NCI-H2107 (cell line): Measurements from ENCODE around the gene ZMPSTE24.
"Not testable (repeated sequence)": the region's sequence is repeated elsewhere in the genome, so short reads cannot be mapped to it uniquely, and the experiment has no call there.

ENCODE experiments used
- DNase-seq: peaks from one replicate; lab custom pipeline; 2025; lab: John Stamatoyannopoulos, UW

Gene ZMPSTE24

DNA sequence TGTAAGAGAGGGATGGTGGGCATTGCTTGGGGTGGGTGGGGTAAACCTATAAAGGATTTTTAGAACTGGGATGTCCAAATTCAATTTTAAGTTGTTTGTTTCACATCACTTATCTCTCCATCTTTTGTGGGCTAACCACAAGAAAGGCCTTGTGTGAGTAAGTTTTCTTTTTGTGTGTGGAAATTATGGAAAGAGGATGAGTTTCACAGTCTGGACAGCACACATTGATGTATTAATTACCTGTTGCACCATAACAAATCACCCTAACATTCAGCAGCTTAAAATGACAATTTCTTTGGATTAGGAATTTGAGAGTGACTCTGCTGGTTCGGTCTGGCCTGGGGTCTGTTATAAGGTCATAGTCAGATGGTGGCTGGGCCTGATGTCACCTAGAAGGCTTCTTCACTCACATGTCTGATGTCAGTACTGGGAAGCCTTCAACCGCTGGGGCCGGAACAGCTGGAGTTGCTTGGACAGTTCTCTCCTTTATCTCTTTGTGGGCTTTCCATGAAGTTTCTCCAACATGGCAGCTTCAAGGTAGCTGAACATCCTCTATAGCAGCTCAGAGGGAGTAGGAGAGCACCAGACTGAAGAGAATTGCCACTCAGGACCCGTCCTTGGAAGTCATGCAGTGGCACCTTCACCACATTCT lies 61.1 kb downstream of the ZMPSTE24 start:
- DNase-seq = no peak

DNA sequence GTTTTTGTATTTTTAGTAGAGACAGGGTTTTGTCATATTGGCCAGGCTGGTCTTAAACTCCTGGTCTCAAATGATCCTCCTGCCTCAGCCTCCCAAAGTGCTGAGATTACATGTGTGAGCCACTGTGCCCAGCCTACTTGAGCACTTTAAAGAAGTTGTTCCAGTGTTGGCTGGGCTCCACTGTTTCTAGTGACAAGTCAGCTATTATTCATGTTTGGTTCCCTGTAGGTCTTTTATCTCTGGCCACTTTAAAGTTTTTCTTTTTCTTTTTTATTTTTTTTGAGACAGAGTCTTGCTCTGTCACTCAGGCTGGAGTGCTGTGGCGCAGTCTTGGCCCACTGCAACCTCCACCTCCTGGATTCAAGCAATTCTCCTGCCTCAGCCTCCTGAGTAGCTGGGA lies 73.4 kb downstream of the ZMPSTE24 start:
- DNase-seq = not testable (repeated sequence)

DNA sequence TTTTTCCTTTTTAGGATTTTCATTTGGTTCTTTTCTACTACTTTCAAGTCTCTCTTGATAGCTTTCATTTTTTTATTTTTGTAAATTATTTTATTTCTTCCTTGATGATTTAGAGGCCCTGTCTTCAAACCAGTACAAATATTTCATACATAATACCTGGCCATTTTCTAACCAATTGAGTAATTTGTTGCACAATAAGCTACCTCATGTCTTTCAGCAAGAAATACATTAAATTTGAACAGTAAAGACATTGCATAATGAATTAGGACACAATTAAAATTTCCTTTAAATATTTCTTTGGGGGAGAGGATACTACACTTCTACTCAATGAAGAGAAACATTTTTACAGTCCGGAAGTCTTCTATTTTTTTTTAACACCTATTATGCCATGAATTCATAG lies 74.7 kb downstream of the ZMPSTE24 start:
- DNase-seq = no peak

DNA sequence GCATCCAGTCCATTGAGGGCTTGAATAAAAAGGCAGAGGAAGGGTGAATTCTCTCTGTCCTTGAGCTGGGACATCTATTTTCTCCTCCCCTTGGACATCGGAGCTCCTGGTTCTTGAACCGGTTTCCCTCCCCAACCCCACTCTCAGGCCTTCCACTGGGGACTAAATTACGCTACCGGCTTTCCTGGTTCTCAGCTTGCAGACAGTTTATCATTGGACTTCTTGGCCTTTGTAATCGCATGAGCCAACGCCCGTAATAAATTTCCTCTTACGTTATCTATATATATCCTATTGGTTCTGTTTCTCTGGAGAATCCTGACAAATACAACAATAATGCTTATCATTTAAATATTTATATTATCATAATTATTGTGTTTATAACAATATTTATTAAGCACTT lies 79.4 kb downstream of the ZMPSTE24 start:
- no peak for DNase-seq

DNA sequence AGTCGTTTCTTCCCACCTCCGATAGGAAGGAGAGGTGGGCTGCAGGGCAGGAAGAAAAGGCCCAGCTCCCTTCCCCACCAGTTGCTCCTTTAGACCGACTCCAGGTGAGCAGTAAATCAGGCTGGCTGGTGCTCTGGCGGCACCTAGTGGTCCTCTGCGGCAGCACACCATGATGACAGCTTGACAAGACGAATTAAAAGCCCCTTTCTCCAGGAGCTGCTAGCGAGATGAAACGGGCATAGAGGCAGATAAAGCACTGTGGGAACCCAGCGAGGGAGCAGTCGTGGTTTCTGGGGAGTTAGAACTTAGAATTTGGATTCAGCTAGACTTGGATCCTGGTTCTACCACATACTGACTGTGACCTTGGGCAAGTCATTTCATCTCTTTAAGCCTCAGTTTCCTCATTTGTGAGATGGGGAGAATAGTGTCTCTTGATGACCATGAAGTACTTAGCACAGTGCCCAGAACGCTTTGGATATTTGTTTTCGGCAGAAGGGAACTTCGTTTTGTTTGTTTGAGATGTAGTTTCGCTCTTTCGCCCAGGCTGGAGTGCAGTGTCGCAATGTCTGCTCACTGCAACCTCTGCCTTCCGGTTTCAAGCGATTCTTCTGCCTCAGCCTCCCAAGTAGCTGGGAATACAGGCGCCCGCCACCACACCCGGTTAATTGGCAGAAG lies 80.8 kb downstream of the ZMPSTE24 start:
- DNase-seq = peak; percentile 34

DNA sequence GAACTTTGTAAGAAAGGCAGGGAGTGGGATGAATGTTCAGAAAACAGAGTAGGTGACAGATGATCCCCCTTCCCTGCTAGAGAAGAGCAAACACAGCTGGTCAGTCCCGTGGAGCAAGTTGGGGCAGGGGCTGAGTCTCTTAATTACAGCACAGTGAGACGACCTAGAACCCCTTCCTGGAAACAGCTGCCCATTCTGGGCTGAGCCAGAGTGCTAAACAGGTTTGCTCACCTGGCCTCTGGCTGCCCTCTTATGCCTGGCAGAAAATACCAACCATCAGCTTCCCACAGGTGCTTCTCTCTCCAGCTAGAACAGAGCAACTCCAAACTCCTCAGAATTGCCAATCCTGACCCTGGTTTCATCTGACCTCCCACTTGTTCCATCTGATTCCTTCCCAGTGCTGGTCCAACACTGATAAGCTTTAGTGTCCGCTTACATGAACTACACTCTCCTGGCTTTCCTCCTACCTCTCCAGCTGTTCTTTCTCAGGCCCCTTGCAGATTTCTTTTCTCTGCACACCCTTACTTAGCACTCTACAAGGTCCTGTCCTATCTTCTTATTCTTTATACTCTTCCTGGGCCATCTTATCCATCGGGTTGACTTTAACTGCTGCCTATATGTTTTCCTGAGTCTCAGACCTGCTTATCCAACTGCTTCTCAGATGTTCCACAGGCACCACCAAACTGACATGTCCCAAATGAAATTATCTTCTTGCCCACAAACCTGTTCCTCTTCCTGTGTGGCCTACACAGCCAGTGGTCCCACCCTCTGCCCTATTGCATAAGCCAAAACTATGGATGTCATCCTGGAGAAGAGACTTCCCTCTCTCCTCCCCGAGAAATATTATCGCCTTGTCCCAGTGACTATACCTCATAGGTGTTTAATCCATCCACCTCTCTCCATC lies 81.6 kb downstream of the ZMPSTE24 start:
- DNase-seq = no peak

DNA sequence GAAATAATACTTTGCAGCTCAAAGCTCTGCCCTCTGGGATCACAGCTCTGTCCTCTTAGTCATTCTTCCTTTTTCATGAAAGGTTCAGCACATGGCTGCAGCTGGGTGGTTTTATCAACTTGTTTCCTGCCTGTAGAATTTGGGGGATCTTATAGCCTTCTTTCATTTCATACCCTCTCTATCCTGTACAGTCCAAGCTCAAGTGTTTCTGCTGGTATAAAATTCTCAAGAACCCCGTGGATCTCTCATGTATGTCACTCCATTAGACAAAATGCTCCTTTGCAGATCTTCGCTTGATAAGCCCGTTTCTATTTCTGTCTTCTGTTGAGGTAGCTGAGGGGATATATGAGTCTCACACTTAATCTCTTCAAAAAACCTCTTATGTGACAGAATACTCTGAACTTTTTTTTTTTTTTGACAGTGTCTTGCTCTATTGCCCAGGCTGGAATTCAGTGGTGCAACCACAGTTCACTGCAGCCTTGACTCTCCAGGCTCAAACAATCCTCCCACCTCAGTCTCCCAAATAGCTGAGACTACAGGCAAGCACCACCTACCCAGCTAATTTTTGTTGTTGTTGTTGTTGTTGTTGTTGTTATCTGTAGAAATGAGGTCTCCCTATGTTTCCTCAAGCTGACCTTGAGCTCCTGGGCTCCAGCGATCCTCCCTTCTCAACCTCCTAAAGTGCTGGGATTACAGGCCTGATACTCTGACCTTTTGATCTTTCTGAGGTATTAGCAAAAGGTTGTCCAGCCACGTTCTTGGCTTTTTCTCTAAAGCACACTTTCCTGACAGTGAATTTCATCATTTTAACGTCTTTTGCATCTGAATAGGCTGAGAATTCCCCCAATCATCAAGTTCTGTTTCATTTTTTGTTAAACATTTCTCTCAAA lies 83.7 kb downstream of the ZMPSTE24 start:
- DNase-seq = no peak

DNA sequence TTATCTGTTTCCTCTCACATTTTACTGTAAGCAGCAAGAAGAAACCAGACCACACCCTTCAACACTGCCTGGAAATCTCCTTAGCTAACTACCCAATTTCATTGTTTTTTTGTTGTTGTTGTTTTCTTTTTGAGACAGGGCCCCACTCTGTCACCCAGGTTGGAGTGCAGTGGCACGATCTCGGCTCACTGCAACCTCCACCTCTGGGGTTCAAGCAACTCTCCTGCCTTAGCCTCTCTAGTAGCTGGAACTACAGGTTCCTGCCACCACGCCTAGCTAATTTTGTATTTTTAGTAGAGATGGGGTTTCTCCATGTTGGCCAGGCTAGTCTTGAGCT lies 84.3 kb downstream of the ZMPSTE24 start:
- not testable (repeated sequence) for DNase-seq
